LNCAP (cell line): ENCODE results near the gene RCBTB2.

Experiments used
- TF ChIP-seq, protein P1 (sequence below): fragments of 450-650 bp; IDR thresholded peaks from 2 replicates; pipeline ENCODE4 v1.5.1; 2017; ENCODE audit warnings: mild to moderate bottlenecking

The RCBTB2 gene

DNA sequence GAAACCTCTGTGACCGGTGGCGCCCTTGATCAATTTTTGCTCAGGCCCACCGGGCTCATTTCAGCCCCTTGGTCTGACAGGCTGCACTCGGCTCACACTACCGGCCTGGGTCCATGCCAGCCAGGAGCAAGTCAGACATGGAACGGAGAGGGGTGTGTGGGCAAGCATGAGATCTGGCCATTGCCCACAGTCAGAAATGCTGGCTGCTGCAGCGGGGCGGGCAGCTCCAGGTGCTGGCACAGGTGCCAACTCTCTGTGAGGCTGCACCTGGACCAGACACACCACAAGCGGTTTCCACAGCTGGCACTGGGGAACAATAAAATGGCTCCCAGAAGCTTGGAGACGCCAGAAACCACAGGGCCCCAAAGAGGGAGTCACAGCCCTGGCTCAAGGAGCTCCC is 76.3 kb downstream of the RCBTB2 start:
- TF ChIP-seq, protein P1, sequence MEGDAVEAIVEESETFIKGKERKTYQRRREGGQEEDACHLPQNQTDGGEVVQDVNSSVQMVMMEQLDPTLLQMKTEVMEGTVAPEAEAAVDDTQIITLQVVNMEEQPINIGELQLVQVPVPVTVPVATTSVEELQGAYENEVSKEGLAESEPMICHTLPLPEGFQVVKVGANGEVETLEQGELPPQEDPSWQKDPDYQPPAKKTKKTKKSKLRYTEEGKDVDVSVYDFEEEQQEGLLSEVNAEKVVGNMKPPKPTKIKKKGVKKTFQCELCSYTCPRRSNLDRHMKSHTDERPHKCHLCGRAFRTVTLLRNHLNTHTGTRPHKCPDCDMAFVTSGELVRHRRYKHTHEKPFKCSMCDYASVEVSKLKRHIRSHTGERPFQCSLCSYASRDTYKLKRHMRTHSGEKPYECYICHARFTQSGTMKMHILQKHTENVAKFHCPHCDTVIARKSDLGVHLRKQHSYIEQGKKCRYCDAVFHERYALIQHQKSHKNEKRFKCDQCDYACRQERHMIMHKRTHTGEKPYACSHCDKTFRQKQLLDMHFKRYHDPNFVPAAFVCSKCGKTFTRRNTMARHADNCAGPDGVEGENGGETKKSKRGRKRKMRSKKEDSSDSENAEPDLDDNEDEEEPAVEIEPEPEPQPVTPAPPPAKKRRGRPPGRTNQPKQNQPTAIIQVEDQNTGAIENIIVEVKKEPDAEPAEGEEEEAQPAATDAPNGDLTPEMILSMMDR, result no peak

DNA sequence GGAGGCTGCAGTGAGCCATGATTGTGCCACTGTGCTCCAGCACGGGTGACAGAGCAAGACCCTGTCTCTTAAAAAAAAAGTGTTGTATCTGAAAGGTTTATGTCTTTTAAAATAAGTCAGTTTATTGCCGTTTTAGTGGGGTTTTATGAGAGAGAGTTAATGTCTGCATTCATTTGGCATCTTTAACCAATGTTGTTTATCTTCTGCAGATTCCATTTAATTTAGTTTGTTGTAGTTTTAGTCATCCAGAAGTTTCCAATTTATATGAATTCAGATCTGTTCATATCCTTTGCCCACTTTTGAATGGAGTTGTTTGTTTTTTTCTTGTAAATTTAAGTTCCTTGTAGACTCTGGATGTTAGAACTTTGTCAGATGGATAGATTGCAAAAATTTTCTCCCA is 83.2 kb downstream of the RCBTB2 start:
- TF ChIP-seq, protein P1, result no peak

DNA sequence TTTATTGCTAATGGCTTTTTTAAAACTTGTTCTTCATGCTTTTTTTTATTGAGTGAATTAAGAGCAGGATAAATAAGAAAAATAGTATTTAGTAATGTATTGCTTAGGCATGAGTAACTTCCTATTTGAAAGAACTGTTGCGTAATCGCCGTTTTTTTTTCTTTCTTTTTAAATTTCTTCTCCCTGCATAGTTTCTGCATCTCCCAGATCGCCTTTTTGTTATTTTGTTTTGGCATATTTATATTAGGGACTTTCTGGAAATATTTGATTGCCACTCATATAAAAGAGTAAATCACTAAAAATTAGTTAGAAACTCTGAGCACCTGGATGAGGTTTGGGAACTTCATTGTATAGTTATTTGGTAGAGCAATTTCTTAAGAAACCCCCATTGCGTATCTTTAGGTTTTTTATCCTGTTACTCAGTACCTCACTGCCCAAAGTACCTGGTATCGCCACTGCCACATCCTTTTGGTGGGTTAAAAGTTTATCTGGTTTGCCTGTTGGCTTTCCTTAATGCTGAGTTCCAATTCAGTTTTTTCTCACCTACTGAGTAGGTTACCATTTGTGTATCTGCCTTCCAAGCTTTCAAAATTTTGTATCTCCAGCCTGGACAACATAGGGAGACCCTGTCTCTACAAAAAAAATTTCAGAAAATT is 83.8 kb downstream of the RCBTB2 start:
- TF ChIP-seq, protein P1, result no peak

DNA sequence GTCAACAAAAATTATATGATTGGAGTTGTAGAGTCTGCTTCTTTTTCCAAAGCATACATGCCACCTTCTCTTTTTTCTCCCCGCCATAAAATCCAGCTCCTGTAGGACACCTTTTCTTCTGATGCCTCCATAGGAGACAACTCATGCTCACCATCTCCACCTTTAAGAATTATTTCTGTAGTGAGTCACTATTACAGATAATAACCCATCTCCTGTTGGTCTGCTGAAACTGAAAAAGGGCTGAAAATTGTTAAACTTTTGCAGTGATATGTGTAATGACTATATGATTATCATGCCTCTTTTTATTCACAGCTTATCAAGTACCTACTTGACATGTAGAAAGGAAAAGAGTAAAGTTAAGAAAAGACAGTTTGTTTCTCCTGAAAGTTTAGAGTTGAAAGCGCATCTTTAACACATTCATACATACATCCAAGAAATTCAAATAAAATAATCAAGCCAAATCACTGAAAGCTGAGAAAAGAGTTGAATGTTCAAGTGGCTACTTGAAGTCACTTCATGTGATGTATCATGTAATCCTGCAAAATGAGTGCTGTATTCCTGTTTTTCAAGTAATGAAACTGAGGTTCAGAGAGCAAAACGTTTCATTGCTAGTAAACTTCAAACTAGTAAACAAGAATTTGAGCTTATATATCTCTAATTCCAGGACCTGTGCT is 84.5 kb downstream of the RCBTB2 start:
- TF ChIP-seq, protein P1, result no peak

DNA sequence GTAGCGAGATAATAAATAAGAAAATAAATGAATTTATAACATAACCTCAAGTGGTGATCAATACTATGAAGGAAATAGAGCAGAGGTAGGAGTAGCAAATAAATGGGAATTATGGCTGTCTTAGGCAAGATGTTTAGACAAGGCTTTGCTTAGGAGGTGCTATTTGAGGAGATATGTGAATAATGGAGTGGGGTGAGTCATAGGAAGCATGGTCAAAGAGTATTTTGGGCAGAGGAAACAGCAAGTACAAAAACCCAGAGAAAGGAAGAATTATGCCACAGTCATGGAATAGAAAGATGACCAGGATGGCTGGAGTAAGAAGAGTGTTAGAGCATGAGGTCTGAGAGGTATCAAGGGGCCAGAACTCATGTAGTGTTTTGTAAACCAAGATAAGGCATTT is 86.4 kb downstream of the RCBTB2 start:
- TF ChIP-seq, protein P1, result no peak

DNA sequence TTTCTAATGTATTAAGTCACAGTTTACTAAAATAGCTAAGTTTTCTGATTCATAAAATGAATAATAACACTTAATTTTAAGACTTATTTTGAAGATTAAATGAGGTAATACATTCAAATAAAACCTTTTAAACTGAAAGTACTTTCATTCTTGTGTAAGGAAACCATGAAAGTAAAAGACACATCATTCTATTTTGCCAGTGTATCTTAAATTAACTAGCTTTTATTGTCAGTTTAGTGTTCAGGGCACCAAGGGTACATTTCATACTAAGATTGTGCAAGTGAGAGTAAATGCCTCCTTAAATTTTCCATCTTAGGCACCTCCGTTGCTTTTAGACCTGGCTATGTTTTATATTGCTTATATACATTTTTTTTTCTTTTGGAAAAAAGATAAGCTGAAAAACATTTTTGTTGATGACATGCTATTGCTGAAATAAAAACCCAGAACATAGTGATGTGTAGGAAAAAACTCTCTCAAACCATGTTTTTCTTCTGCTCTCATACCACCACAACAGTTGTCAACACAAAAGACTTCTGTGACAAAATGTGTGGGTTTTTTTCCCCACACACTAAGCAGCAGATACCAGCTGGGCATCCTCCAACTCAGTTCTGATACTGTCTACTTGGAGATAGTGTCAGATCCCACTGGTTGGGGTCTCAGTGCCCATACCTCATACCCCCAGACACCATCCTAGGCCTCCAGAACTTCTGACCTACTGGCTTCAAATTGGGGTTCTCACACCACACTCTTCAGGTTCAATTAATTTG is 89.3 kb downstream of the RCBTB2 start:
- TF ChIP-seq, protein P1, result no peak
